ENCODE results near the gene ACKR4. TPM values are rescaled to one million over a fixed set of nuclear protein-coding genes. Genes with fewer than 3 reads are reported as not detected.

ACKR4 gene
- total and polyA plus RNA-seq, 9 of the 15 experiments (the other 6 are each of a cell fraction or from before 2014, with no cell fraction given): 0.04 to 0.06 TPM; not detected in 7

DNA sequence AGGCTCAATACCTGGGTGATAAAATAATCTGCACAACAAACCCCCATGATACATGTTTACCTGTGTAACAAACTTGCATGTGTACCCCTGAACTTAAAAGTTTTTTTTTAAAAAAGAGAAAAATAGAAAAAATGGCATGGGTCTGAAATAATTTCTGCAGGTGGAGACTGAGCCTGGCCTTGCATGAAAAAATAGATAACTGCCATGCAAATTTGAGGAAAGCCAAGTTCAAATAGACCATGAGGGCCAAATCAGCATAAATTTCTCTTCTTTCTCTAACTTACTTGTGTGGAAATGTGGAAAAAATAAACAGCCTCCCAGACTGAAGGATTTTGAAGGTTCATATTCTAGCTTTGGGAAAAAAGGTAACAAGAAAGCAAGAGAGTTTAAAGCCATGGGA is 744 bp upstream of the ACKR4 start (continued):
- TF ChIP-seq, protein P1, sequence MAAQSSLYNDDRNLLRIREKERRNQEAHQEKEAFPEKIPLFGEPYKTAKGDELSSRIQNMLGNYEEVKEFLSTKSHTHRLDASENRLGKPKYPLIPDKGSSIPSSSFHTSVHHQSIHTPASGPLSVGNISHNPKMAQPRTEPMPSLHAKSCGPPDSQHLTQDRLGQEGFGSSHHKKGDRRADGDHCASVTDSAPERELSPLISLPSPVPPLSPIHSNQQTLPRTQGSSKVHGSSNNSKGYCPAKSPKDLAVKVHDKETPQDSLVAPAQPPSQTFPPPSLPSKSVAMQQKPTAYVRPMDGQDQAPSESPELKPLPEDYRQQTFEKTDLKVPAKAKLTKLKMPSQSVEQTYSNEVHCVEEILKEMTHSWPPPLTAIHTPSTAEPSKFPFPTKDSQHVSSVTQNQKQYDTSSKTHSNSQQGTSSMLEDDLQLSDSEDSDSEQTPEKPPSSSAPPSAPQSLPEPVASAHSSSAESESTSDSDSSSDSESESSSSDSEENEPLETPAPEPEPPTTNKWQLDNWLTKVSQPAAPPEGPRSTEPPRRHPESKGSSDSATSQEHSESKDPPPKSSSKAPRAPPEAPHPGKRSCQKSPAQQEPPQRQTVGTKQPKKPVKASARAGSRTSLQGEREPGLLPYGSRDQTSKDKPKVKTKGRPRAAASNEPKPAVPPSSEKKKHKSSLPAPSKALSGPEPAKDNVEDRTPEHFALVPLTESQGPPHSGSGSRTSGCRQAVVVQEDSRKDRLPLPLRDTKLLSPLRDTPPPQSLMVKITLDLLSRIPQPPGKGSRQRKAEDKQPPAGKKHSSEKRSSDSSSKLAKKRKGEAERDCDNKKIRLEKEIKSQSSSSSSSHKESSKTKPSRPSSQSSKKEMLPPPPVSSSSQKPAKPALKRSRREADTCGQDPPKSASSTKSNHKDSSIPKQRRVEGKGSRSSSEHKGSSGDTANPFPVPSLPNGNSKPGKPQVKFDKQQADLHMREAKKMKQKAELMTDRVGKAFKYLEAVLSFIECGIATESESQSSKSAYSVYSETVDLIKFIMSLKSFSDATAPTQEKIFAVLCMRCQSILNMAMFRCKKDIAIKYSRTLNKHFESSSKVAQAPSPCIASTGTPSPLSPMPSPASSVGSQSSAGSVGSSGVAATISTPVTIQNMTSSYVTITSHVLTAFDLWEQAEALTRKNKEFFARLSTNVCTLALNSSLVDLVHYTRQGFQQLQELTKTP (IDR thresholded peaks at IDR 0.05; ENCODE audit: low read depth in 1 of 2, partially characterized antibody in 2 of 2): no peak
- TF ChIP-seq ERF (CRISPR knock-in tag; IDR thresholded peaks at IDR 0.05) (no peak), ZNF184 (CRISPR knock-in tag; IDR thresholded peaks at IDR 0.05) (no peak)
- TF ChIP-seq, protein P2, sequence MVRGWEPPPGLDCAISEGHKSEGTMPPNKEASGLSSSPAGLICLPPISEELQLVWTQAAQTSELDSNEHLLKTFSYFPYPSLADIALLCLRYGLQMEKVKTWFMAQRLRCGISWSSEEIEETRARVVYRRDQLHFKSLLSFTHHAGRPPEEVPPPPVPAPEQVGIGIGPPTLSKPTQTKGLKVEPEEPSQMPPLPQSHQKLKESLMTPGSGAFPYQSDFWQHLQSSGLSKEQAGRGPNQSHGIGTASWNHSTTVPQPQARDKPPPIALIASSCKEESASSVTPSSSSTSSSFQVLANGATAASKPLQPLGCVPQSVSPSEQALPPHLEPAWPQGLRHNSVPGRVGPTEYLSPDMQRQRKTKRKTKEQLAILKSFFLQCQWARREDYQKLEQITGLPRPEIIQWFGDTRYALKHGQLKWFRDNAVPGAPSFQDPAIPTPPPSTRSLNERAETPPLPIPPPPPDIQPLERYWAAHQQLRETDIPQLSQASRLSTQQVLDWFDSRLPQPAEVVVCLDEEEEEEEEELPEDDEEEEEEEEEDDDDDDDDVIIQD (CRISPR knock-in tag; IDR thresholded peaks at IDR 0.05): no peak

DNA sequence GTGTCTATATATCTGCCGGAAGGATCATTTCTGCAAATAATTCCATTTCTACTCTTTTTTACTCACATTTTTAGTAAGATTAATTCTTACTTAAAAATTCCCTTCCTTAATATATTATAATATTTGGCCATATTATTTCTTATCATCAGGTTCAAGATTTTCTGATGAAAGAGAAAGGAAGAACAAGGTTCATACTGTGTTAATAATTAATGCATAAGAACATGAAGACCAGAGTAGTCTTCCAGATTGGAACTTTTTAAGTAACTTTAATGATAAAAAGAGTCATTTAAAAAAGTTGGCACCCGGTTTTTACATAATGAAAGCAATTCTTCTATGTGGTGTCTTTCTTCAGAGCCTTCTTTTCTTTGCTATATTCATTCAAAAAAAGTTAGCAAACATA is 590 bp downstream of the ACKR4 start:
- no TSS peak for BruUV-seq (replicated peaks)
- in situ Hi-C loops (cut with MboI): no loop called here
- Histone ChIP-seq H3K4me1 (replicated peaks in 1 of 2; ENCODE audit: control insufficient read depth in 2 of 2, insufficient read depth in 2 of 2, low read length in 2 of 2) (no peaks in the 10 kb centered on the region), H3K9me1 (ENCODE audit: control insufficient read depth, insufficient read depth, low read length) (no peaks in the 10 kb centered on the region), H3K4me3 (no peak overlapping the region), H4K20me1 (replicated peaks; ENCODE audit: control insufficient read depth, insufficient read depth, low read length) (no peaks in the 10 kb centered on the region), H3K9ac (ENCODE audit: insufficient read depth in 1 of 2, low read depth in 2 of 2, low read length in 2 of 2) (no peak overlapping the region), H2AFZ (ENCODE audit: low read depth, low read length) (no peak overlapping the region), H3K9me3 (replicated peaks; ENCODE audit: control insufficient read depth, insufficient read depth, low read depth, low read length) (no peaks in the 10 kb centered on the region), H3K79me2 (ENCODE audit: control insufficient read depth, insufficient read depth, low read length) (no peaks in the 10 kb centered on the region), H3K27me3 (ENCODE audit: control insufficient read depth in 2 of 2, insufficient read depth in 2 of 2, low read length in 2 of 2) (no peaks in the 10 kb centered on the region), H3K27ac (ENCODE audit: extremely low read depth, low read depth, low read length) (no peak overlapping the region), H3K4me2 (ENCODE audit: insufficient read depth, low read length) (no peak overlapping the region), H3K36me3 (ENCODE audit: control insufficient read depth, insufficient read depth, low read length) (no peaks in the 10 kb centered on the region)
- FAIRE-seq (no peak), DNase-seq (ENCODE audit: extremely low read depth in 1 of 4, low spot score in 3 of 4) (no peak), ATAC-seq (no peak)
- 50% methylated on average over 2 of the region's 2 CpGs for WGBS (ENCODE audit: insufficient coverage, low coverage, missing lambda C conversion rate)
- intact Hi-C loops (cut with micrococcal nuclease): no loop called here
- POLR2A ChIA-PET: interaction anchor here (0.7 kb wide), 1 partner anchor 149 kb away, joined by 3 read pairs; no protein-coding TSS in a partner anchor
- CTCF ChIA-PET (ENCODE audit: low intra/inter-chr PET ratio): no interaction called here
- no peak for TF ChIP-seq ZNF778 (CRISPR knock-in tag; IDR thresholded peaks at IDR 0.05)
- no peak for TF ChIP-seq SMAD3 (CRISPR knock-in tag; conservative IDR thresholded peaks at IDR 0.05)
- TF ChIP-seq FOXA1 (IDR thresholded peaks at IDR 0.05; ENCODE audit: borderline replicate concordance): no peak
- no peak for TF ChIP-seq ZNF408 (CRISPR knock-in tag; IDR thresholded peaks at IDR 0.05; ENCODE audit: low read depth)
- no peak for TF ChIP-seq IFI16 (CRISPR knock-in tag; IDR thresholded peaks at IDR 0.05)
- no peak for TF ChIP-seq MEIS2 (IDR thresholded peaks at IDR 0.05; ENCODE audit: partially characterized antibody)
- no peak for TF ChIP-seq ATF1 (CRISPR knock-in tag; IDR thresholded peaks at IDR 0.05)
- TF ChIP-seq ATF1 (tag; IDR thresholded peaks at IDR 0.05): no peak
- no peak for TF ChIP-seq TRIM28 (IDR thresholded peaks at IDR 0.05)
- no peak for TF ChIP-seq ZNF24 (IDR thresholded peaks at IDR 0.05)
- no peak for TF ChIP-seq STAT5A (IDR thresholded peaks at IDR 0.05; ENCODE audit: borderline replicate concordance, low read length)
- TF ChIP-seq, protein P3, sequence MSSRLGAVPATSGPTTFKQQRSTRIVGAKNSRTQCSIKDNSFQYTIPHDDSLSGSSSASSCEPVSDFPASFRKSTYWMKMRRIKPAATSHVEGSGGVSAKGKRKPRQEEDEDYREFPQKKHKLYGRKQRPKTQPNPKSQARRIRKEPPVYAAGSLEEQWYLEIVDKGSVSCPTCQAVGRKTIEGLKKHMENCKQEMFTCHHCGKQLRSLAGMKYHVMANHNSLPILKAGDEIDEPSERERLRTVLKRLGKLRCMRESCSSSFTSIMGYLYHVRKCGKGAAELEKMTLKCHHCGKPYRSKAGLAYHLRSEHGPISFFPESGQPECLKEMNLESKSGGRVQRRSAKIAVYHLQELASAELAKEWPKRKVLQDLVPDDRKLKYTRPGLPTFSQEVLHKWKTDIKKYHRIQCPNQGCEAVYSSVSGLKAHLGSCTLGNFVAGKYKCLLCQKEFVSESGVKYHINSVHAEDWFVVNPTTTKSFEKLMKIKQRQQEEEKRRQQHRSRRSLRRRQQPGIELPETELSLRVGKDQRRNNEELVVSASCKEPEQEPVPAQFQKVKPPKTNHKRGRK (tag; IDR thresholded peaks at IDR 0.05): no peak
- no peak for TF ChIP-seq GABPA (tag; conservative IDR thresholded peaks at IDR 0.05; ENCODE audit: low read depth)
- TF ChIP-seq ZFP1 (CRISPR knock-in tag; IDR thresholded peaks at IDR 0.05): no peak

Data from K562 (cell line).